CD4-positive, CD25-positive, alpha-beta regulatory T cell (primary cell): ENCODE data around the gene ANKRD6. TPM values are rescaled to one million over a fixed set of nuclear protein-coding genes. Genes with fewer than 3 reads are reported as not detected.
"Not testable (repeated sequence)": the region's sequence is repeated elsewhere in the genome, so short reads cannot be mapped to it uniquely, and the experiment has no call there.

Experiments
- ATAC-seq, 2 donors: fragments of 150-1000 bp; cut with Tn5 transposase; one replicate each; pipeline ENCODE4 v1.10.0; 2021; ENCODE audit warnings: low read depth in 2 of 2, moderate number of reproducible peaks in 2 of 2, moderate library complexity in 1 of 2
- DNase-seq, 3 donors: peaks; one replicate each; pipeline versions ENCODE4 v3.0.0 to v3.0.0-alpha.2; 2012 to 2022; ENCODE audit warnings: mixed read lengths in 1 of 3
- H3K27ac ChIP-seq: one replicate; pipeline ENCODE4 v1.7.0; 2013; ENCODE audit warnings: mild to moderate bottlenecking, low read length; ENCODE audit not compliant: insufficient read depth, poor library complexity, severe bottlenecking
- H3K27me3 ChIP-seq: one replicate; pipeline ENCODE4 v1.7.0; 2013; ENCODE audit warnings: low read length; ENCODE audit not compliant: control insufficient read depth, insufficient read depth
- H3K36me3 ChIP-seq: one replicate; pipeline ENCODE4 v1.7.0; 2013; ENCODE audit warnings: mild to moderate bottlenecking, low read length, moderate library complexity; ENCODE audit not compliant: control insufficient read depth, insufficient read depth
- H3K4me1 ChIP-seq: 2 replicates; pipeline ENCODE4 v1.7.0; 2013; ENCODE audit warnings: mild to moderate bottlenecking, low read length; ENCODE audit not compliant: insufficient read depth, control insufficient read depth, poor library complexity, severe bottlenecking
- H3K4me3 ChIP-seq: one replicate; pipeline ENCODE4 v1.7.0; 2013; ENCODE audit warnings: low read depth, mild to moderate bottlenecking, low read length, moderate library complexity
- H3K9me3 ChIP-seq, 2 experiments: 1 replicate in 1 of 2; 2 replicates in 1 of 2; pipeline ENCODE4 v1.7.0; 2013; ENCODE audit warnings: low read length in 2 of 2, mild to moderate bottlenecking in 1 of 2, moderate library complexity in 1 of 2; ENCODE audit not compliant: control insufficient read depth in 2 of 2
- H3K27ac Mint-ChIP-seq, 3 donors: one replicate each; pipeline ENCODE4 v1.8.0; 2020 to 2022; ENCODE audit warnings: mild to moderate bottlenecking in 3 of 3, mixed read lengths in 3 of 3, moderate library complexity in 2 of 3
- H3K27me3 Mint-ChIP-seq: one replicate; pipeline ENCODE4 v1.8.0; 2022; ENCODE audit warnings: mild to moderate bottlenecking, mixed read lengths
- H3K36me3 Mint-ChIP-seq: one replicate; pipeline ENCODE4 v1.8.0; 2020; ENCODE audit warnings: mixed read lengths
- H3K4me1 Mint-ChIP-seq, 4 donors: one replicate each; pipeline ENCODE4 v1.8.0; 2020 to 2022; ENCODE audit warnings: mixed read lengths in 4 of 4, mild to moderate bottlenecking in 1 of 4
- H3K4me3 Mint-ChIP-seq, 4 donors: one replicate each; pipeline ENCODE4 v1.8.0; 2020 to 2022; ENCODE audit warnings: mild to moderate bottlenecking in 4 of 4, mixed read lengths in 4 of 4, moderate library complexity in 3 of 4
- H3K9me3 Mint-ChIP-seq, 7 donors: one replicate each; pipeline ENCODE4 v1.8.0; 2020 to 2022; ENCODE audit warnings: mixed read lengths in 7 of 7, mild to moderate bottlenecking in 3 of 7, moderate library complexity in 2 of 7
- polyA plus RNA-seq, 4 donors: library from polyadenylated mRNA; unstranded; fragments of 300-500 nt; fragmentation: Illumina TruSeq; gene quantifications; one replicate each; pipeline ENCODE4 v1.2.3, GENCODE V29; 2021
- total RNA-seq: library from RNA; stranded (reverse); gene quantifications from one replicate; pipeline ENCODE4 v1.2.3, GENCODE V29; 2022

Gene ANKRD6
- total and polyA plus RNA-seq, 5 donors from 2014 or later: 0.54 to 6.0 (median 1.4) TPM

GRCh38 chr6:89393659-89394058 is 39.3 kb upstream of the ANKRD6 start:
- H3K4me3 Mint-ChIP-seq: no peak overlapping the region
- ATAC-seq (no peak), DNase-seq (no peak)

GRCh38 chr6:89397884-89398283 is 35.1 kb upstream of the ANKRD6 start:
- H3K27ac Mint-ChIP-seq, H3K36me3 Mint-ChIP-seq, H3K4me3 Mint-ChIP-seq, H3K36me3 ChIP-seq, DNase-seq, H3K27me3 ChIP-seq, H3K9me3 ChIP-seq, ATAC-seq, H3K4me3 ChIP-seq, H3K9me3 Mint-ChIP-seq, H3K4me1 ChIP-seq, H3K27ac ChIP-seq, H3K4me1 Mint-ChIP-seq: not testable (repeated sequence)
- peaks cover 24% of the 10 kb centered on the region for H3K27me3 Mint-ChIP-seq

More at GRCh38 chr6:89393659-89394058, 39.3 kb upstream of the ANKRD6 start:
- Histone ChIP-seq H3K36me3 (no peaks in the 10 kb centered on the region), H3K4me1 (no peaks in the 10 kb centered on the region), H3K27me3 (peaks cover 2% of the 10 kb centered on the region), H3K4me3 (no peak overlapping the region), H3K27ac (no peak overlapping the region), H3K9me3 (peaks cover 0 to 5% of the 10 kb centered on the region in 2 experiments)
- H3K4me1 Mint-ChIP-seq: no peaks in the 10 kb centered on the region
- H3K27ac Mint-ChIP-seq: no peak overlapping the region
- H3K9me3 Mint-ChIP-seq: peaks cover 0 to 6% (median 5%) of the 10 kb centered on the region in 7 donors
- H3K27me3 Mint-ChIP-seq: peaks cover 20% of the 10 kb centered on the region
- H3K36me3 Mint-ChIP-seq: no peaks in the 10 kb centered on the region

GRCh38 chr6:89398762-89399525 is 34.0 kb upstream of the ANKRD6 start:
- Histone ChIP-seq H3K4me1 (no peaks in the 10 kb centered on the region), H3K27me3 (no peaks in the 10 kb centered on the region)

GRCh38 chr6:89400050-89400449 is 32.9 kb upstream of the ANKRD6 start:
- no peaks in the 10 kb centered on the region for H3K9me3 ChIP-seq
- no peak for DNase-seq

More at GRCh38 chr6:89398762-89399525, 34.0 kb upstream of the ANKRD6 start:
- H3K4me3 Mint-ChIP-seq: no peak overlapping the region
- no peaks in the 10 kb centered on the region for H3K36me3 ChIP-seq
- H3K27ac Mint-ChIP-seq: no peak overlapping the region
- H3K4me1 Mint-ChIP-seq: no peaks in the 10 kb centered on the region
- H3K4me3 ChIP-seq: no peak overlapping the region
- peaks cover 0 to 4% (median 0%) of the 10 kb centered on the region in 7 donors for H3K9me3 Mint-ChIP-seq
- no peak for ATAC-seq
- no peak overlapping the region for H3K27ac ChIP-seq
- no peaks in the 10 kb centered on the region for H3K9me3 ChIP-seq
- DNase-seq: no peak
- no peaks in the 10 kb centered on the region for H3K36me3 Mint-ChIP-seq
- peaks cover 17% of the 10 kb centered on the region for H3K27me3 Mint-ChIP-seq

GRCh38 chr6:89400912-89401399 is 32.0 kb upstream of the ANKRD6 start:
- H3K27me3 Mint-ChIP-seq: peaks cover 15% of the 10 kb centered on the region
- no peak overlapping the region for H3K4me3 Mint-ChIP-seq
- no peak overlapping the region for H3K27ac Mint-ChIP-seq
- Histone ChIP-seq H3K27me3 (no peaks in the 10 kb centered on the region), H3K36me3 (no peaks in the 10 kb centered on the region), H3K4me1 (no peaks in the 10 kb centered on the region), H3K9me3 (no peaks in the 10 kb centered on the region), H3K27ac (no peak overlapping the region), H3K4me3 (no peak overlapping the region)
- peaks cover 0 to 2% (median 0%) of the 10 kb centered on the region in 4 donors for H3K4me1 Mint-ChIP-seq
- DNase-seq (no peak), ATAC-seq (no peak)
- H3K9me3 Mint-ChIP-seq: peaks cover 0 to 4% (median 0%) of the 10 kb centered on the region in 7 donors
- no peaks in the 10 kb centered on the region for H3K36me3 Mint-ChIP-seq

More at GRCh38 chr6:89400050-89400449, 32.9 kb upstream of the ANKRD6 start:
- no peak overlapping the region for H3K27ac Mint-ChIP-seq
- H3K27me3 Mint-ChIP-seq: peaks cover 15% of the 10 kb centered on the region
- ATAC-seq: no peak
- peaks cover 0 to 4% (median 0%) of the 10 kb centered on the region in 7 donors for H3K9me3 Mint-ChIP-seq
- H3K36me3 Mint-ChIP-seq: no peaks in the 10 kb centered on the region
- H3K4me3 Mint-ChIP-seq: no peak overlapping the region
- H3K36me3 ChIP-seq: no peaks in the 10 kb centered on the region
- H3K4me3 ChIP-seq: no peak overlapping the region
- H3K4me1 Mint-ChIP-seq: peaks cover 0 to 2% (median 0%) of the 10 kb centered on the region in 4 donors
- H3K4me1 ChIP-seq: no peaks in the 10 kb centered on the region
- no peaks in the 10 kb centered on the region for H3K27me3 ChIP-seq
- H3K27ac ChIP-seq: no peak overlapping the region

- no peaks in the 10 kb centered on the region for H3K36me3 ChIP-seq
- Mint-ChIP-seq H3K9me3 (peaks cover 0 to 4% (median 0%) of the 10 kb centered on the region in 7 donors), H3K4me1 (peaks cover 0 to 2% (median 0%) of the 10 kb centered on the region in 4 donors), H3K27me3 (peaks cover 16% of the 10 kb centered on the region), H3K36me3 (no peaks in the 10 kb centered on the region), H3K27ac (no peak overlapping the region), H3K4me3 (no peak overlapping the region)
- H3K4me1 ChIP-seq: no peaks in the 10 kb centered on the region
- H3K27ac ChIP-seq: no peak overlapping the region
- H3K9me3 ChIP-seq: no peaks in the 10 kb centered on the region
- H3K4me3 ChIP-seq: no peak overlapping the region
- ATAC-seq (no peak), DNase-seq (no peak)
- H3K27me3 ChIP-seq: no peaks in the 10 kb centered on the region
These were observed 30.2 kb upstream of the ANKRD6 start for GRCh38 chr6:89402776-89403175.

- H3K4me3 Mint-ChIP-seq: no peak overlapping the region
- no peak overlapping the region for H3K27ac Mint-ChIP-seq
- Histone ChIP-seq H3K4me3 (no peak overlapping the region), H3K27ac (no peak overlapping the region), H3K36me3 (no peaks in the 10 kb centered on the region), H3K4me1 (no peaks in the 10 kb centered on the region), H3K27me3 (peaks cover 4% of the 10 kb centered on the region), H3K9me3 (no peaks in the 10 kb centered on the region)
- ATAC-seq (no peak), DNase-seq (no peak)
- peaks cover 0 to 1% (median 0%) of the 10 kb centered on the region in 7 donors for H3K9me3 Mint-ChIP-seq
- no peaks in the 10 kb centered on the region for H3K36me3 Mint-ChIP-seq
- peaks cover 0 to 2% (median 0%) of the 10 kb centered on the region in 4 donors for H3K4me1 Mint-ChIP-seq
- H3K27me3 Mint-ChIP-seq: peaks cover 24% of the 10 kb centered on the region
These were observed 28.4 kb upstream of the ANKRD6 start for GRCh38 chr6:89404512-89404911.
